Measurements from ENCODE around the gene ADGRG6.
"Not testable (repeated sequence)": the region's sequence is repeated elsewhere in the genome, so short reads cannot be mapped to it uniquely, and the experiment has no call there.

Gene ADGRG6

GRCh38 chr6:142336183-142336582 is 34.4 kb downstream of the ADGRG6 start:
- H3K4me3 ChIP-seq (ENCODE audit: low read length), result no peak overlapping the region
- no peak for TF ChIP-seq ZNF274 (IDR thresholded peaks at IDR 0.05; ENCODE audit: low read depth, low read length)

GRCh38 chr6:142336787-142337186 is 35.0 kb downstream of the ADGRG6 start:
- H3K4me3 ChIP-seq (ENCODE audit: low read length), result no peak overlapping the region
- TF ChIP-seq ZNF274 (IDR thresholded peaks at IDR 0.05; ENCODE audit: low read depth, low read length), result no peak

- no peak for TF ChIP-seq ZNF274 (IDR thresholded peaks at IDR 0.05; ENCODE audit: low read depth, low read length)
- no peak overlapping the region for H3K4me3 ChIP-seq (ENCODE audit: low read length)
Measured at GRCh38 chr6:142339113-142339512, 37.3 kb downstream of the ADGRG6 start.

DNA sequence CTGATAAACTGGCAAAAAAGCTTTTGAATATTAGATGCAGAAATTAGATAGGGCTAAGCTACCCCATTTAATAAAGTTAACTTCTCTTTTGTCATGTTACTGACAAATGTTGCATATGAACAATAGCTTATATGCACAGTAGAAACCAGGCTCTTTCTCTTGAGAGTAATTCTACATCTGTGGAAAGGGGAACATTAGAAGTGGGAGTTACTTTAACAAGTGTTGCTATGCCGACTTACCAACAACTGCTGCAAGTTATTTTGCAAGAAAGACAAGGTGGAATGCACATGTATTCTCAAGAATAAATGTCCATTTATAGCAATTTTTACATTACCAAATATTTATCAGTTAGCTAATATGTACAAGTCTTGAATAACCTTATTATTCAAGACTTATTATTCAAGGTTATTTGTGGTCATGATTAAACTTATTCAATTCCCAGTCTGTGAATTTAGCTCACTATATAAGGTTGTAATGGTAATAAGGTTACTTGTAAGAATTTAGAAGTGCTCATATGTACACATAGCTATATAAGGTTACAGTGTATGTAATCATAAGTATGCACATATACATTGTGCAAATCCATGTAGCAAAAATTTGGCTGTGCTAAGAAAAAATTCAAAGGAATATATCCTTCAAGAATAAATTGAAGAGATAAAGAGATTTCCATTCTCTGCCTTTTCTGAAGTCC is 38.3 kb downstream of the ADGRG6 start:
- TF ChIP-seq ZNF274 (IDR thresholded peaks at IDR 0.05; ENCODE audit: low read depth, low read length), result no peak

DNA sequence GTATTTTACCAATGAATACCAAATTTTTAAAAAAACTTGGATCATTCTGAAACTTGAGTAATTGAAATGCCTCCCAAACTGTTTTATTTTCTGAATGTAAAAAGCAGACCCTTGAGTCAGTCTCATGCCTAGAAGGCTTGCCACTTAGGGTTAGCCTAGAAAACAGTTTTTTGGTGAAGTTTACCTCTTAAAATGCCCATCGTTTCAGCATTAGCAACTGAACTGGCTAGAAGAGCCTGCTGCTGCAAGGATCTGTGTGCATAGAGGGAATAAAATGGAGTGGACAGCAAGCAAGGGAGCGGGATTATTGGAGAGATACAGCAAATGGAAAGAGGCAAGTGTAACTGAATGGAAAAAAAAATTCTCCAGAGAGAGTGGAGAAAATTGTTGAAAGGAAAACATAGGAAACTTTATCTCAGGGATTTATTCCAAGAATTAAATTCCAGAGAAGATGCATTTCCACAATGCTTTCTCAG is 40.1 kb downstream of the ADGRG6 start:
- no peak overlapping the region for H3K4me3 ChIP-seq (ENCODE audit: low read length)
- no peak for TF ChIP-seq ZNF274 (IDR thresholded peaks at IDR 0.05; ENCODE audit: low read depth, low read length)

More for the DNA sequence above, 38.3 kb downstream of the ADGRG6 start:
- no peak overlapping the region for H3K4me3 ChIP-seq (ENCODE audit: low read length)

- no peak for TF ChIP-seq ZNF274 (IDR thresholded peaks at IDR 0.05; ENCODE audit: low read depth, low read length)
- no peak overlapping the region for H3K4me3 ChIP-seq (ENCODE audit: low read length)
Measured at GRCh38 chr6:142342986-142343385, 41.2 kb downstream of the ADGRG6 start.

- no peak for TF ChIP-seq ZNF274 (IDR thresholded peaks at IDR 0.05; ENCODE audit: low read depth, low read length)
- H3K4me3 ChIP-seq (ENCODE audit: low read length), result no peak overlapping the region
Measured at GRCh38 chr6:142343938-142344337, 42.1 kb downstream of the ADGRG6 start.

GRCh38 chr6:142345261-142345660 is 43.5 kb downstream of the ADGRG6 start:
- no peak for TF ChIP-seq ZNF274 (IDR thresholded peaks at IDR 0.05; ENCODE audit: low read depth, low read length)

DNA sequence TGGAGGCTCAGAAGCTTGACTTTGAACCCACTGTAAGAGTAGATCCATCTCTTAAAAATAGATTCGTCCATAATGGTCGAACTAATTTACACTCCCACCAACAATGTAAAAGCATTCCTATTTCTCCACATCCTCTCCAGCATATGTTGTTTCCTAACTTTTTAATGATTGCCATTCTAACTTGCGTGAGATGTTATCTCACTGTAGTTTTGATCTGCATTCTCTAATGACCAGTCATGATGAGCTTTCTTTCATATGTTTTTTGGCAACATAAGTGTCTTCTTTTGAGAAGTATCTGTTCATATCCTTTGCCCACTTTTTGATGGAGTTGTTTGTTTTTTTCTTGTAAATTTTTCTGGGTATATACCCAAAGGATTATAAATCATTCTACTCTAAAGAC is 44.4 kb downstream of the ADGRG6 start:
- H3K4me3 ChIP-seq (ENCODE audit: low read length), result not testable (repeated sequence)

More at GRCh38 chr6:142345261-142345660, 43.5 kb downstream of the ADGRG6 start:
- H3K4me3 ChIP-seq (ENCODE audit: low read length), result no peak overlapping the region

DNA sequence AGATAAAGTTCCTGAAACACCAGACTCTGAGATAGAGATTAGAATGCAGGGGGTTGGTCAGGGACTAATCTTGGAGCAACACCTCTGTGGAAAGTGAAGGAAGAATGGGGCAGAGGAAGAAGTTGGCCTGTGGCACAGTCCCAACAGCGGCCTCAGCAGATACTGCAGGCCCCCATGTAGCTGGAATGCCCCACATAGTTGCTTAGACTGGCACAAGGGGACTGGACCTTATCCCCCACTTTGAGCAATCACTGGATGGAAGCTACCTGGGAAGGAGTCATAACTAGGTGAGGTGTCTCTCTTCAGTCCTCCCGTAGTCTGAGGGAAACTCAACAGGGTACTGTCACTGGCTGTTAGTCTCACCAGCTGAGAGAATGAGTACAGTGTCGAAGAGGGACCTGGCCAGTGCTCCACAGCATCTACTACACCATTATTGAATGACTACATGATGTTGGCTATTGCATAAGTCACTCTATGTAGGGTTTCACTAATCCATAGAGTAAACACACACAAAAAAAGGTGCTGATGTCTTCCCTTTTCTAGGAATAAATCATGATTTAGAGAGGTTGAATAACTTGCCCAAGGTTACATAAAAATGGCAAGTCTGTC is 47.5 kb downstream of the ADGRG6 start:
- TF ChIP-seq ZNF274 (IDR thresholded peaks at IDR 0.05; ENCODE audit: low read depth, low read length), result no peak
- no peak overlapping the region for H3K4me3 ChIP-seq (ENCODE audit: low read length)

GRCh38 chr6:142350309-142350708 is 48.5 kb downstream of the ADGRG6 start:
- no peak overlapping the region for H3K4me3 ChIP-seq (ENCODE audit: low read length)
- no peak for TF ChIP-seq ZNF274 (IDR thresholded peaks at IDR 0.05; ENCODE audit: low read depth, low read length)

- no peak overlapping the region for H3K4me3 ChIP-seq (ENCODE audit: low read length)
- TF ChIP-seq ZNF274 (IDR thresholded peaks at IDR 0.05; ENCODE audit: low read depth, low read length), result no peak
Measured at GRCh38 chr6:142353690-142354089, 51.9 kb downstream of the ADGRG6 start.

DNA sequence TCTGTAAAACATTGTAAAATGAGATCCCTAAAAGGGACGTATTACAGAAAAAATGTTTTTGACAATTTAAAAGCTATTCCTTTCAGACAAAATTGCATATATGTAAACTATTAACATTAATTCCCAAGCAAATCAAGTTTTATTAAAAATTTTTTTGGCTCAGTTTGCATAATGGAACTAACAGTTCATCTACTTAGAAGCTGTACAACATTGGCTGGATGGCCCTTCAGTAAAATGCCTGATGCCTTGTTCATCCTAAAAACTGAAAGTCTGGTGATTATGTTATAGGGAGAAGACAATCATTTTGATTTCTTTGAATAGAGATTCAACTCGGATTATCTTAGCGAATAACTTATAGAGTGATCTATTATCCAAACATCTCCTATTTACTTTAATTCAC is 52.8 kb downstream of the ADGRG6 start:
- no peak for TF ChIP-seq ZNF274 (IDR thresholded peaks at IDR 0.05; ENCODE audit: low read depth, low read length)
- H3K4me3 ChIP-seq (ENCODE audit: low read length), result no peak overlapping the region

GRCh38 chr6:142355520-142356174 is 53.8 kb downstream of the ADGRG6 start:
- no peak for TF ChIP-seq ZNF274 (IDR thresholded peaks at IDR 0.05; ENCODE audit: low read depth, low read length)
- no peak overlapping the region for H3K4me3 ChIP-seq (ENCODE audit: low read length)

Measured in GM08714 (cell line).